Coronary artery (tissue), 2 donors: ENCODE data around the gene PAQR7.

Experiments
- DNase-seq: peaks from one replicate; pipeline ENCODE4 v3.0.0-alpha.2; 2017; ENCODE audit warnings: low spot score
- H3K27ac ChIP-seq, 2 donors: fragments of 200-600 bp; sonication (generic); one replicate each; pipeline ENCODE4 v1.5.1; 2016 to 2019
- H3K4me3 ChIP-seq: fragments of 200-600 bp; sonication (generic); 2 replicates; pipeline ENCODE4 v1.5.1; 2016; ENCODE audit warnings: mild to moderate bottlenecking, moderate library complexity
- TF ChIP-seq, protein P1 (sequence below): fragments of 200-600 bp; sonication (generic); IDR thresholded peaks from one replicate; pipeline ENCODE4 v1.5.1; 2019; ENCODE audit warnings: antibody characterized with exemption

Gene PAQR7

DNA sequence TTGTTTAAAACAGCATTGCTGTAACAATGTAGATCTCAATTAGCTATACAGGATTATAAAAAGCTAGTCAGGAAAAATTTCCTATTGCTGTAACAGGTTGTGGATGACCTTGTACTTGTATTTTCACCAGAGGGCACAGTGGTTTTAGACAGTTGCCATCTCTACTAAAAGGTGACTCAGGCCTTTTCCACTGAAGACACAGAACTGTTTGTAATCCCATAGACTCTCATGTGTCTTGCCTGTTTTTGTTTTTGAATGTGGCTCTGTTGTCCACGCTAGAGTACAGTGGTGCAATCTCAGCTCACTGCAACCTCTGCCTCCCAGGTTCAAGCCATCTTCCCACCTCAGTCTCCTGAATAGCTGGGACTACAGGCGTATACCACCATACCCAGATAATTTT lies 49.9 kb downstream of the PAQR7 start:
- Histone ChIP-seq H3K4me3 (no peak overlapping the region), H3K27ac (no peak overlapping the region)
- DNase-seq, result no peak
- TF ChIP-seq, protein P1, sequence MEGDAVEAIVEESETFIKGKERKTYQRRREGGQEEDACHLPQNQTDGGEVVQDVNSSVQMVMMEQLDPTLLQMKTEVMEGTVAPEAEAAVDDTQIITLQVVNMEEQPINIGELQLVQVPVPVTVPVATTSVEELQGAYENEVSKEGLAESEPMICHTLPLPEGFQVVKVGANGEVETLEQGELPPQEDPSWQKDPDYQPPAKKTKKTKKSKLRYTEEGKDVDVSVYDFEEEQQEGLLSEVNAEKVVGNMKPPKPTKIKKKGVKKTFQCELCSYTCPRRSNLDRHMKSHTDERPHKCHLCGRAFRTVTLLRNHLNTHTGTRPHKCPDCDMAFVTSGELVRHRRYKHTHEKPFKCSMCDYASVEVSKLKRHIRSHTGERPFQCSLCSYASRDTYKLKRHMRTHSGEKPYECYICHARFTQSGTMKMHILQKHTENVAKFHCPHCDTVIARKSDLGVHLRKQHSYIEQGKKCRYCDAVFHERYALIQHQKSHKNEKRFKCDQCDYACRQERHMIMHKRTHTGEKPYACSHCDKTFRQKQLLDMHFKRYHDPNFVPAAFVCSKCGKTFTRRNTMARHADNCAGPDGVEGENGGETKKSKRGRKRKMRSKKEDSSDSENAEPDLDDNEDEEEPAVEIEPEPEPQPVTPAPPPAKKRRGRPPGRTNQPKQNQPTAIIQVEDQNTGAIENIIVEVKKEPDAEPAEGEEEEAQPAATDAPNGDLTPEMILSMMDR, result no peak

DNA sequence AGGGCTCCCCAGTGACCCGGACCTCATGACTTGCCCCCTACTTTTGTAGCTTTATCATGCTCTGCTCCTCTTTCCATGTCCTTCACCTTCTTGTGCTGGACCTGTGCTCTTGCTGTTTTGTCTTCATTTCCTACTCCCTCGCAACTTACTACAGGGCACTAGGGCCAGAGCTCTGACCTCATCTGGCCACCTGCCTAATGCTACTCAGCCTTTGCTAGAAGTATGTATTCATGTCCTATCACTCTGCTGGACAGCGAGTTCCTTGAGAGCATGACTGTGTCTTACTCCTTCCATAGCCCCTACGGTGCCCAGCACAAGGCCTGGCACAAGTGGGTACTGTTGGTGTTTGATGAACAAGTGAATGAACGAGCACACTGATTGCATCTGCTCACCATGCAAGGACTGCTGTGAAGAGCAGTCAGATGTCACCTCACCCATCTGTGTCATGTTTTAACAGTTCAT lies 53.8 kb downstream of the PAQR7 start:
- peak; percentile 68 for DNase-seq
- TF ChIP-seq, protein P1, result no peak
- H3K27ac ChIP-seq, result no peak overlapping the region
- peak overlapping the region; percentile 92 for H3K4me3 ChIP-seq

DNA sequence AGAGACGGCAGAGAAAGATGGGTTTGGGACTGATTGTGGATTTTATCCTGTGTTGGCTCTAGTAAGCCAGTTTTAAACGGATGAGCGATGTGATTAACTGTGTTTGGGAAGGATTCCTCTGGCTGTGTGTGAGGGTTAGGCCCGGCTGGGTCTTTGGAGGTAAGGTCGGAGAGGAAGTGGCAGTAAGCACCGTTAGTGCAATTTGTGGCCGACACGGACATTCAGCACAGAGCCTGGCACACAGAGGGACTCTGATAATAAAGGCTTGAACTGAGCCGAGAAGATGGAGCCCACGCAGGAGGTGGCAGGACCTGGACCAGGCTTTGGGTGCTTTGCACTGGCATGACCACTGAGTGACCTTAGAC lies 54.4 kb downstream of the PAQR7 start:
- H3K4me3 ChIP-seq, result peak overlapping the region; percentile 92
- TF ChIP-seq, protein P1, result no peak
- DNase-seq, result no peak
- peak overlapping the region in 1 of 2 donors; percentile 93 for H3K27ac ChIP-seq

DNA sequence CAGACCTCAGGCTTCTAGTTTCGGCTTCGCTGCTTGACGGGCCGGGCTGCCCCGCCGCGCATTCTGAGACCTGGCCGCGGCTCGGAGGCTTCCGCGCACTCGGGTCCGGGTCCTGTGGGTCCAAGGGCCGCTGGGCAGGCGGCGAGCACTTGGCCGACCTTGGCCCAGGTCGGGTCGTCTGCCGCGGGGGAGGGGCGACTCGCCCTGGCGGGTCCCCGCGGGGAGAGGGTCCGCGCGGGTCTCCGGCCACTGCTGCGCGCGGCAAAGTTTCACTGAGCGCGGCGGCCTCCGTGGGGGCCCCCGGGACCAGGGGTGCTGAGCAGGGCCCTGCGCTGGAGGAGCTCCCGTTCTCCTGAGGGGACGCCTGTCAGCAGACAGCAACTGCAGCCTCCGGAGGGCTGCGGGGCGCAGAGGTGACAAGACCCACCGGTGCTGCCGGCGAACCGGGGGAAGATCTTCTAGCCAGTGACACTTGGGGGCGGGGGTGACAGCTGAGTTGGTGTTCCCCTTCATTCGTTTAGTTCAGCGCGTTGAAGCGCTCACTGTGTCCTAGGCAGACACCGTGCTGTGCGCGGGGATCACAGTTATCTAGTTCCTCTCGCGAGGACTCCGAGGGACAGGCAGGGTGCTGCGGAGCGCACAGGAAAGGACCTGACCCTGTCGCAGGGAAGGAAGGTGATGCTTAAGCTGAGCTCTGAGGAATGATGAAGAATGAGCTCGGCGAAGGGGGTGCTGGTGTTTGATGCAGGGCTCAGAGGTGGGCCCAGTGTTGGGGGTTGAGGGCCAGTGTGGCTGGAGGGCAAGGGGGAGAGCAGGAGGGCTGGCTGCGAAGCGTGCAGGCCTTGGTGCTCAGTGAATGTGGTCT lies 55.0 kb downstream of the PAQR7 start:
- Histone ChIP-seq H3K4me3 (peak overlapping the region; percentile 92), H3K27ac (peak overlapping the region; percentile 71 to 93)
- DNase-seq, result peak; percentile 74
- TF ChIP-seq, protein P1, result no peak

DNA sequence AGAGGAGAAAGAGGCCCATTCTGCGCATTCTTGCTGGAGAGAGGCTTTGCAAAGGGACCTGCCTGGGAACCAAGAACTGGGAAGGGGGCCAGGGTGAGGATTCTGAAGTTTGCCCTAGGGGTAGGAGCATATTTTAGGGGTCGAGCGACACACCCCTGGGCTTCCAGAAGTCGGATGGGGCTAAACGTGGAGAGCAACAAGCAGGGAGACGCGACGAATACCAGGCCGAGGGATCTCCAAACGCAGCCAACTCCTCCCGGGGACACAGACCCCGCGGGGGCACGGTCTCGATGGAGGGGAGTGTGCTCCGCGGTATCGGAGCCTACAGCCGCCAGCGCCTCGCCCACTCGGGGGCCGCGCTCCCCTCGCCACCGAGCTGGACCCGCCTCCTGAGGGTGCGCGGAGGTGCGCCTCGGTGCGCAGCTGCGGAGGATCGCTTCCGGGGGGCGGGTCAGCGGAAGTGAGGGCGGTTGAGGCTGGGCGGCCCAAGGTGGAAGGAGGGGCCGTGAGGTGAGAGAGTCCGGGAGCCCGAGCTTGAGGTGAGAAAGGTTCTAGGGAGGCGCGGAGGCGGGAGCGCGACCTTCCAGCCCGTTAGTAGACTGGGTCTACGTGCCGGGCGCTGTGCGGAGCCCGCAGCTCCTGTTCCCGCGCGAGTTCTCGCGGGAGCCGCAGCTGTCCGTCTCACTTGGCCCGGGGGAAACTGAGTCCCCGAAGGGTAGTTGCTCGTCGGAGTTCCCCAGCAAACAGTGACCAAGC lies 55.8 kb downstream of the PAQR7 start, which contains the start of gene MTFR1L:
TSS of gene MTFR1L (plus strand) at position 464 of the 756 bp plus-strand sequence. CDS start 3,151 bp downstream, outside the sequence.
- peak within 1 kb of the TSS; percentile 92 for H3K4me3 ChIP-seq
- peak; percentile 88 for DNase-seq
- TF ChIP-seq, protein P1, result no peak
- peak within 1 kb of the TSS; percentile 71 to 93 for H3K27ac ChIP-seq

DNA sequence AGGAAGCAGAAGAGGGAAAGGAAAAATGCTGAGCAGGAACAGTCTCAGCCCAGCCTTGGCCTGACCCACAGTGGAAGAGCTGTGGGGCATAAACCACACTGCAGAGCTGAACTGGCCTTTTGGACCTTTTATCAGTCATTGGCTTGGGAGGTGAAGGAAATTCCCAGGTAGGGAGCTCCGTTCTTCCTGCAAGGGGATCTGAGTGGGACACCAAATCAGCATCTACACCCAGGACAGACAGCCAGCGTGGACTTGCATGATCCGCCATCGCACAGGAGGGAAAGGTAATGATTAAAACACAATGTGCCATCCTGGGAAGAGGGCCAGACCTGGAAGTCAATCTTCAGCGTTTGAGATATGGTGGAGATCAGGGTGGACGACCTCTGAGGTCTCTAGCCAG lies 56.9 kb downstream of the PAQR7 start:
- no peak for DNase-seq
- TF ChIP-seq, protein P1, result no peak
- H3K27ac ChIP-seq, result peak overlapping the region in 1 of 2 donors; percentile 8
- peak overlapping the region; percentile 92 for H3K4me3 ChIP-seq
